ENCODE data around the gene FRMD4A.

GRCh38 chr10:14358886-14359573 is 28.3 kb upstream of the FRMD4A start:
- no peak for TF ChIP-seq CTCF (IDR thresholded peaks at IDR 0.05; ENCODE audit: insufficient read depth, low read length, poor library complexity, severe bottlenecking)
- TF ChIP-seq EZH2phosphoT487 (conservative IDR thresholded peaks at IDR 0.05; ENCODE audit: low read length): no peak

Measured in SU-DHL-6 (cell line).